AG09319 (cell line): ENCODE data around the gene TMEM115.

Experiments used
- DNase-seq: peaks from one replicate; pipeline ENCODE4 v3.0.0-alpha.2; 2010; ENCODE audit warnings: low read depth; ENCODE audit errors: extremely low read depth
- TF ChIP-seq, protein P1 (sequence below): IDR thresholded peaks from 2 replicates; pipeline ENCODE4 v1.5.1; 2011; ENCODE audit warnings: low read depth, mild to moderate bottlenecking, inconsistent platforms, low read length, moderate library complexity

The TMEM115 gene

DNA sequence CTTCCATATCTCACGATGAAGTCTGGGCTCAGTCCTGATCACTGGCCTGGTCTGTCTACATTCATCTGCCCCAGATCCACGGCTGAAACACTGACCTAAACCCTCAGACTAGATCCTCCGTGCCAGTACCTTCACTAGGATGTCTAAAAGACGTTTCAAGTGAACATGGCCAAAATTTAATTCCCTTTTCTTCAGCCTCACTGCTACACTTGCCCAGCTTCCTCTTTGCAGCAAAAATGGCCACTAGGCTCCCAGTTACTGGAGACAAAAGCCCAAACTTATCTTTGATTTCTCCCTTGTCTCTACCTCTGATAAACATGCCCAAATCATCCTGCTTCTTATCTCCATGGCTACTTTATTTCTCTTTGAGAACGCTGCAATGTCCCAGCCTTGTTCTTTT is 20.4 kb downstream of the TMEM115 start:
- TF ChIP-seq, protein P1, sequence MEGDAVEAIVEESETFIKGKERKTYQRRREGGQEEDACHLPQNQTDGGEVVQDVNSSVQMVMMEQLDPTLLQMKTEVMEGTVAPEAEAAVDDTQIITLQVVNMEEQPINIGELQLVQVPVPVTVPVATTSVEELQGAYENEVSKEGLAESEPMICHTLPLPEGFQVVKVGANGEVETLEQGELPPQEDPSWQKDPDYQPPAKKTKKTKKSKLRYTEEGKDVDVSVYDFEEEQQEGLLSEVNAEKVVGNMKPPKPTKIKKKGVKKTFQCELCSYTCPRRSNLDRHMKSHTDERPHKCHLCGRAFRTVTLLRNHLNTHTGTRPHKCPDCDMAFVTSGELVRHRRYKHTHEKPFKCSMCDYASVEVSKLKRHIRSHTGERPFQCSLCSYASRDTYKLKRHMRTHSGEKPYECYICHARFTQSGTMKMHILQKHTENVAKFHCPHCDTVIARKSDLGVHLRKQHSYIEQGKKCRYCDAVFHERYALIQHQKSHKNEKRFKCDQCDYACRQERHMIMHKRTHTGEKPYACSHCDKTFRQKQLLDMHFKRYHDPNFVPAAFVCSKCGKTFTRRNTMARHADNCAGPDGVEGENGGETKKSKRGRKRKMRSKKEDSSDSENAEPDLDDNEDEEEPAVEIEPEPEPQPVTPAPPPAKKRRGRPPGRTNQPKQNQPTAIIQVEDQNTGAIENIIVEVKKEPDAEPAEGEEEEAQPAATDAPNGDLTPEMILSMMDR = no peak
- no peak for DNase-seq

DNA sequence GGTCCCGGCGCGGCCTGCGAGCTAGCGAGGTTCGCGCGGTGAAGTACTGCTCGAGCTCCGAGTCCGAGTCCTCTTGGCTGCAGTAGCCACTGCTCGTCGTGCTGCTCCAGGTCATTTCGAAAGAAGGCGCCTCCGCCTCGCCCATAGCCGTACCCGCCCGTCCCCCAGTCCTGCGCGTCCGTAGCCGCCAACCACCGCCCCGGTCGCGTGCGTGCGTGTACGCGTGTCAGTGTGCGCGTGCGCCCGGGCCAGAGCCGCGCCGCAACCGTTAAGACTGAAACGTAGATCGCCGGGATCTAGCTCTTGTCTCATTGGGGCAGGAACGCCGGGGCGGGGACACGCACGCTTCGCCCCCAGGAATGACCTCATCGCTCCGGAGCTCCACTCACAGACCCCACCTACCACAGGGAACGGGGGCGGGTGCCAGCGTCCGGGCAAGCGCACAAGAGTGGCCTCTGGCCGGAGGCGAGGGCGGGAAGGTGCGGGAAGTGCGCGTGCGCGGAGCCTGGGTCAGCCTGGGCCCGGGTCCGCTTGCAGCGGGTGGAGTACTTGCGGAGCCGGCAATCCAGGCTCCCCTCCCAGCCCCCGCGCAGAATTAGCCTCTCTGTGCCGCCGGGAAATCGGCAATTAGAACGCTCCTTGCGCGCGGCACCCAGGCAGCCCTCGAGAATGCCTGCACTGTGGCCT is 22.0 kb downstream of the TMEM115 start:
- peak; percentile 99 for DNase-seq
- TF ChIP-seq, protein P1 = no peak

- no peak for DNase-seq
- TF ChIP-seq, protein P1 = no peak
These were observed 22.7 kb downstream of the TMEM115 start for GRCh38 chr3:50336452-50337174.

DNA sequence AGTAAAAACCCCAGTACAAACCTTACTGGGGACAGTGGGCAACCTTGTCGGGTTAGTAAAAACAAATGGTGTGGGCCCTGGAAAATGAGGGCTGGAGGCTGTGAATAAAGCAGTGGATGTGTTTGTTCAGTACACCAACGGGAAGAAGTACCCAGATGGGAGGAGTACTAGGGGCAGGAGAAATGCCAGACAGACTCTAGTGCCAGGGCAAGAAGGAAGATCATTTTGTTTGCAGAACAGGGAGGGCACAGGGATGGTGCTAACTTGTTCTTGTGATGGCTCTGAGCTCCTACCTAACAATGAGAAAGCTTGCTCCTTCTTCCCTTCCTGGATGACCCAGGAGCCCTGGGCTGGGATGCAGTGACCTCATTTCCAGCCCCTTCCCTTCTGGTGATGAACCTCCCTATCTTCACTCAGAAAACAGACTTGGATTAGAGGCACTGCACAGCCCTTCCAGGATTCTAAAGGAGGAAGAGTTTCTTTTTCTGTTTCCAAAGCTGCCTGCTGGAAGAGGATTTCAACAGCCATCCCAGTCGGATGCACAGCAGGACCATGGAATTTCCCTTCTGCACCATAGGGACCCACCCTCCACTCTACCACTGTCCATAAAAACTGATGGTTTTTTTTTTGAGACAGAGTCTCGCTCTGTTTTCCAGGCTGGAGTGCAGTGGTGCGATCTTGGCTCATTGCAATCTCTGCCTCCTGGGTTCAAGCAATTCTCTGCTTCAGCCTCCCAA is 24.8 kb downstream of the TMEM115 start:
- TF ChIP-seq, protein P1 = no peak

GRCh38 chr3:50333744-50334328 is 25.5 kb downstream of the TMEM115 start:
- TF ChIP-seq, protein P1 = no peak
- DNase-seq = no peak

More for the DNA sequence above, 24.8 kb downstream of the TMEM115 start:
- no peak for DNase-seq

- TF ChIP-seq, protein P1 = no peak
- no peak for DNase-seq
These were observed 27.9 kb downstream of the TMEM115 start for GRCh38 chr3:50331364-50331907.
